ENCODE measurements around the gene MACF1. TPM values are rescaled to one million over a fixed set of nuclear protein-coding genes. Genes with fewer than 3 reads are reported as not detected.

MACF1 gene
- total RNA-seq, 2 donors from 2014 or later, result 107 to 148 TPM

DNA sequence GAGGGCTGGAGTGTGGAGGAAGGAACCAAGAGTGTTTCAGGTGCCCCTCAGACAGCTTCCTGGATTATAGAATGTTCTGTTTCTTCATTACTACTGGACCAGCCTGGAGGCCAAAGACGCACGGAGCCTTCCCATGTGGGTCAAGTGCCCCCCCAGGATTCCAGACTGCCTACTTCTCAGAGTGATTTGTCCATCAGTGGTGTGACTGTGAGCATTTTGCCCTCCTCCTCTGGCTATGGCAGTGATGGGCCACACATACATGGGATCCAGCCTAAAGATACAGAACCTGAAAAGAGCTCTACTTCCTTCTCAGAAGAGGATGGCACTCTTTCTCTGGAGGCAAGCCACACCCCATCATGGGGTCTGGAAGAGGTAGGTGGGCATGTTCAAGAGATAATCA, 64.9 kb downstream of the MACF1 start:
- Histone ChIP-seq H3K4me1 (peaks cover 12% of the 10 kb centered on the region), H3K27ac (peak overlapping the region; percentile 20), H3K36me3 (no peaks in the 10 kb centered on the region), H3K9me3 (no peaks in the 10 kb centered on the region), H3K9ac (ENCODE audit: low read depth in 2 of 2, low read length in 2 of 2) (no peak overlapping the region), H3K4me3 (no peak overlapping the region), H3K27me3 (no peaks in the 10 kb centered on the region)
- DNase-seq, result no peak
- TF ChIP-seq CTCF (IDR thresholded peaks at IDR 0.05), result no peak
- intact Hi-C loops (cut with DNase I), result no loop called here

- no peak overlapping the region for H3K9ac ChIP-seq (ENCODE audit: low read depth in 2 of 2, low read length in 2 of 2)
- peak overlapping the region; percentile 20 for H3K27ac ChIP-seq
- intact Hi-C loops (cut with DNase I), result no loop called here
- H3K4me1 ChIP-seq, result peaks cover 12% of the 10 kb centered on the region
- no peak for DNase-seq
- no peaks in the 10 kb centered on the region for H3K36me3 ChIP-seq
- H3K27me3 ChIP-seq, result no peaks in the 10 kb centered on the region
- TF ChIP-seq CTCF (IDR thresholded peaks at IDR 0.05), result no peak
- H3K9me3 ChIP-seq, result no peaks in the 10 kb centered on the region
- no peak overlapping the region for H3K4me3 ChIP-seq
These were observed 65.4 kb downstream of the MACF1 start for GRCh38 chr1:39269791-39270342.

DNA sequence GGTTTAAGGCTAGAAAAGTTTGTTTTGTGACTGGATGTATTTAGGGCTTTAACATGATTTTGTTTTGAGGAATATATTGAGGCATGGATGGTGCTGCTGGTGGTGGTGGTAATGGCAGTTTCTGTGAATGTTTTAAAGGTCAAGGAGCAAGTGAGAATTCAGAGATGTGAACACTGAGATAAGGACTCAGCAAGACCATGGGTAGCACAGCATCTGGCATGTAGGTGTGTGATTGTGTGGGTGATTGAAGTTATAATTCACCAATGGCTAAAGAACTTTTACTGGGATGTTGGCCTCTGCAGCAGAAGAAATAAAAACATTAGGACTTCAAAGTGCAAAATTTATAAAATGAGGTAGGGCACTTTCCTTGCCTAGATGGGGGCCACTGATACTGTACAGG, 65.9 kb downstream of the MACF1 start:
- Histone ChIP-seq H3K9me3 (no peaks in the 10 kb centered on the region), H3K27me3 (no peaks in the 10 kb centered on the region), H3K9ac (ENCODE audit: low read depth in 2 of 2, low read length in 2 of 2) (no peak overlapping the region), H3K4me1 (peaks cover 12% of the 10 kb centered on the region), H3K27ac (peak overlapping the region; percentile 20), H3K4me3 (no peak overlapping the region), H3K36me3 (no peaks in the 10 kb centered on the region)
- DNase-seq, result no peak
- TF ChIP-seq CTCF (IDR thresholded peaks at IDR 0.05), result no peak
- intact Hi-C loops (cut with DNase I), result no loop called here

GRCh38 chr1:39272027-39272797, 67.7 kb downstream of the MACF1 start:
- Histone ChIP-seq H3K9me3 (no peaks in the 10 kb centered on the region), H3K4me1 (peaks cover 12% of the 10 kb centered on the region), H3K27ac (peak overlapping the region; percentile 29), H3K4me3 (no peak overlapping the region), H3K27me3 (no peaks in the 10 kb centered on the region), H3K36me3 (no peaks in the 10 kb centered on the region), H3K9ac (ENCODE audit: low read depth in 2 of 2, low read length in 2 of 2) (no peak overlapping the region)
- TF ChIP-seq CTCF (IDR thresholded peaks at IDR 0.05), result no peak
- DNase-seq, result no peak
- intact Hi-C loops (cut with DNase I), result no loop called here

GRCh38 chr1:39272798-39273469, 68.4 kb downstream of the MACF1 start:
- peak overlapping the region; percentile 29 for H3K27ac ChIP-seq
- no peak overlapping the region for H3K4me3 ChIP-seq
- intact Hi-C loops (cut with DNase I), result no loop called here
- peaks cover 12% of the 10 kb centered on the region for H3K4me1 ChIP-seq
- H3K27me3 ChIP-seq, result no peaks in the 10 kb centered on the region
- DNase-seq, result no peak
- H3K9me3 ChIP-seq, result no peaks in the 10 kb centered on the region
- H3K9ac ChIP-seq (ENCODE audit: low read depth in 2 of 2, low read length in 2 of 2), result no peak overlapping the region
- no peak for TF ChIP-seq CTCF (IDR thresholded peaks at IDR 0.05)
- H3K36me3 ChIP-seq, result no peaks in the 10 kb centered on the region

Data from colonic mucosa (tissue), 4 donors.